NB4 (cell line): ENCODE measurements around the gene SYDE2.
"Not testable (repeated sequence)": the region's sequence is repeated elsewhere in the genome, so short reads cannot be mapped to it uniquely, and the experiment has no call there.

Experiments
- DNase-seq: peaks from one replicate; pipeline ENCODE4 v3.0.0; 2010; ENCODE audit warnings: low read depth
- H3K4me3 ChIP-seq: one replicate; pipeline ENCODE4 v1.5.1; 2011; ENCODE audit warnings: mild to moderate bottlenecking, low read depth, low read length, moderate library complexity
- CTCF ChIP-seq: IDR thresholded peaks from one replicate; pipeline ENCODE4 v1.5.1; 2012; ENCODE audit warnings: low read depth, low read length
- MAX ChIP-seq: IDR thresholded peaks from 2 replicates; pipeline ENCODE4 v1.6.1; 2011; ENCODE audit warnings: low read depth, low read length
- MYC ChIP-seq: IDR thresholded peaks from 2 replicates; pipeline ENCODE4 v1.6.1; 2011; ENCODE audit warnings: low read depth, low read length
- POLR2A ChIP-seq: IDR thresholded peaks from 2 replicates; pipeline ENCODE4 v1.6.1; 2011; ENCODE audit warnings: mild to moderate bottlenecking; ENCODE audit not compliant: insufficient read length; ENCODE audit errors: extremely low read depth

Gene SYDE2

GRCh38 chr1:85149805-85150204 is 51.0 kb downstream of the SYDE2 start:
- DNase-seq, result no peak
- H3K4me3 ChIP-seq, result no peak overlapping the region
- TF ChIP-seq POLR2A (no peak), MAX (no peak), CTCF (no peak)

GRCh38 chr1:85148524-85149250 is 52.1 kb downstream of the SYDE2 start:
- no peak overlapping the region for H3K4me3 ChIP-seq
- TF ChIP-seq MYC, result no peak
- no peak for TF ChIP-seq CTCF
- TF ChIP-seq MAX, result no peak
- no peak for TF ChIP-seq POLR2A
- DNase-seq, result peak; percentile 5

GRCh38 chr1:85146972-85147359 is 53.9 kb downstream of the SYDE2 start:
- no peak overlapping the region for H3K4me3 ChIP-seq
- TF ChIP-seq CTCF (no peak), MAX (no peak)
- no peak for DNase-seq

GRCh38 chr1:85146298-85146971 is 54.4 kb downstream of the SYDE2 start:
- DNase-seq, H3K4me3 ChIP-seq: not testable (repeated sequence)

GRCh38 chr1:85144351-85144750 is 56.5 kb downstream of the SYDE2 start:
- no peak for TF ChIP-seq CTCF
- no peak for TF ChIP-seq POLR2A
- no peak for TF ChIP-seq MAX
- no peak for TF ChIP-seq MYC
- no peak for DNase-seq
- H3K4me3 ChIP-seq, result no peak overlapping the region

- no peak for TF ChIP-seq MYC
- no peak for TF ChIP-seq MAX
- no peak for TF ChIP-seq CTCF
- no peak for TF ChIP-seq POLR2A
- no peak for DNase-seq
- H3K4me3 ChIP-seq, result no peak overlapping the region
Measured at GRCh38 chr1:85142753-85143152, 58.1 kb downstream of the SYDE2 start.

- not testable (repeated sequence) for DNase-seq, H3K4me3 ChIP-seq
Measured at GRCh38 chr1:85138439-85138838, 62.4 kb downstream of the SYDE2 start.
